ENCODE measurements around the gene SLC25A4. TPM values are rescaled to one million over a fixed set of nuclear protein-coding genes. Genes with fewer than 3 reads are reported as not detected.

Gene SLC25A4
- total RNA-seq, 3 donors from 2014 or later (not counting 1 experiment from before 2014, with no cell fraction given) = 5.6 to 8.2 (median 7.5) TPM

DNA sequence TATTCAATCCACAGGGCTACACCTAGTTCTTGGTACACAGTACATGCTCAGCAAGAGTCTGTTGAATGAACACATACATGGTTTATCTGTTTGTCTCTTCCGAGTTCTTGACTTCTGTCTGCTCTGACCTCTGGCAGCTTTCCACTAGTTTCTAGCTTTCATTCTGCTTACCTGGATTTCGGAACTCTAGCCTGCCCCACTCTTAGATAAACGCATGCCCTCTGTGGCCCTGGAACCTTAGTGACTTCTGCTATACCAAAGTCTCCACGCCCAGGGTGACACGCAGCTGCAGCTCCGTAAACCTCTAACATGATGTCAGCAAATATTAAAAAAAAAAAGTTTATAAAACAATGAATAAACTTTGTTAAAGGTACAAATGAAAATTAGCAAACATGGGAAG, 1.3 kb upstream of the SLC25A4 start:
- Histone ChIP-seq H3K36me3 (ENCODE audit: control insufficient read depth, insufficient read depth, low read length) (no peaks in the 10 kb centered on the region), H3K27ac (ENCODE audit: low read length) (no peak overlapping the region), H3K9me3 (ENCODE audit: control insufficient read depth, insufficient read depth, low read length) (no peaks in the 10 kb centered on the region), H3K4me1 (ENCODE audit: control insufficient read depth, insufficient read depth, low read length) (peaks cover 14% of the 10 kb centered on the region), H3K27me3 (ENCODE audit: control insufficient read depth, insufficient read depth, low read length) (peaks cover 6% of the 10 kb centered on the region), H3K4me3 (ENCODE audit: low read length) (no peak overlapping the region)
- no peak for ATAC-seq
- no peak for DNase-seq
- Mint-ChIP-seq H3K9me3 (no peaks in the 10 kb centered on the region), H3K27ac (no peak overlapping the region), H3K27me3 (ENCODE audit: low read depth in 2 of 2) (peaks cover 11 to 30% of the 10 kb centered on the region in 2 donors), H3K4me3 (peak overlapping the region; percentile 28), H3K4me1 (peaks cover 13 to 14% of the 10 kb centered on the region in 2 donors), H3K36me3 (no peaks in the 10 kb centered on the region)
- 96% methylated on average over 4 of the region's 6 CpGs for WGBS (ENCODE audit: insufficient coverage)
- TF ChIP-seq, protein P1, sequence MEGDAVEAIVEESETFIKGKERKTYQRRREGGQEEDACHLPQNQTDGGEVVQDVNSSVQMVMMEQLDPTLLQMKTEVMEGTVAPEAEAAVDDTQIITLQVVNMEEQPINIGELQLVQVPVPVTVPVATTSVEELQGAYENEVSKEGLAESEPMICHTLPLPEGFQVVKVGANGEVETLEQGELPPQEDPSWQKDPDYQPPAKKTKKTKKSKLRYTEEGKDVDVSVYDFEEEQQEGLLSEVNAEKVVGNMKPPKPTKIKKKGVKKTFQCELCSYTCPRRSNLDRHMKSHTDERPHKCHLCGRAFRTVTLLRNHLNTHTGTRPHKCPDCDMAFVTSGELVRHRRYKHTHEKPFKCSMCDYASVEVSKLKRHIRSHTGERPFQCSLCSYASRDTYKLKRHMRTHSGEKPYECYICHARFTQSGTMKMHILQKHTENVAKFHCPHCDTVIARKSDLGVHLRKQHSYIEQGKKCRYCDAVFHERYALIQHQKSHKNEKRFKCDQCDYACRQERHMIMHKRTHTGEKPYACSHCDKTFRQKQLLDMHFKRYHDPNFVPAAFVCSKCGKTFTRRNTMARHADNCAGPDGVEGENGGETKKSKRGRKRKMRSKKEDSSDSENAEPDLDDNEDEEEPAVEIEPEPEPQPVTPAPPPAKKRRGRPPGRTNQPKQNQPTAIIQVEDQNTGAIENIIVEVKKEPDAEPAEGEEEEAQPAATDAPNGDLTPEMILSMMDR (IDR thresholded peaks at IDR 0.05) = no peak
- intact Hi-C loops (cut with micrococcal nuclease) = loop anchor here (2.0 kb wide), 1 partner anchor 61 kb away; the partner anchor contains the start of gene CFAP97

DNA sequence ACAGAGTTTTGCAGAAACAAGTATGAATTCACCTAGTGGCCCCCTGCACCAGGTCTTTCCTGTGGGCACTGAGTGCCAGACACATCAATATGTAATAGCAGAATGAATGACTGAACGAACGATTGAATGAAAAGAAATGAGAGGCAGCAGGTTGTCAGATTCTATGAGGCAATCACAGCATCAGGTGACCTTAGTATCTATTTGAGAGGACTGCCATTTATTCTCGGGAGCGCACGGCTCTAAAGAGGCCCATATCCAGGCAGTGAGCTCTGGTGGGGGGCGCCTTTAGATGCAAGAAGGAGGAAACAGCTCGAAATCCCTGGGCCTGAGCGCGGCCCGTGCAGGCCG, 528 bp upstream of the SLC25A4 start:
- 11% methylated on average over 11 of the region's 11 CpGs for WGBS (ENCODE audit: insufficient coverage)
- H3K27me3 ChIP-seq (ENCODE audit: control insufficient read depth, insufficient read depth, low read length) = peaks cover 6% of the 10 kb centered on the region
- TF ChIP-seq, protein P1 (IDR thresholded peaks at IDR 0.05) = no peak

DNA sequence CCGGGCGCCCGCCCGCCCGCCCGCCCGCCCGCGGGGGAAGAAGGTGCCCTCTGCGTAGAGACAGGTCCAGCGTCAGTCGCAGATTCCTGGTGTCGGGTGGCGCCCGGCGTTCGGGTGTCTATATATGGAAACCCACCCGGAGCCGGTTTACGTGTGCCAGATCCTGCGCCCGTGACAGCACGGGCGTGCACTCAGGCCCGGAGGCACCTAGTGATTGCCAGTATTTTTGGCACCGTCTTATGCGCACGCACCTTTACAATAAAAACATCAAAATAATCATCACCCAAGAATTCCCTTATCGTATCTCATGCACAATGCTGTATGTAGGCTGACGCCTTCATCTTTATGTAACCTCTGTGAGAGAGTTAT, 519 bp downstream of the SLC25A4 start:
- ATAC-seq = no peak
- Histone ChIP-seq H3K4me1 (ENCODE audit: control insufficient read depth, insufficient read depth, low read length) (peaks cover 14% of the 10 kb centered on the region), H3K27ac (ENCODE audit: low read length) (no peak overlapping the region), H3K27me3 (ENCODE audit: control insufficient read depth, insufficient read depth, low read length) (peaks cover 6% of the 10 kb centered on the region), H3K4me3 (ENCODE audit: low read length) (peak overlapping the region; percentile 57), H3K36me3 (ENCODE audit: control insufficient read depth, insufficient read depth, low read length) (no peaks in the 10 kb centered on the region), H3K9me3 (ENCODE audit: control insufficient read depth, insufficient read depth, low read length) (no peaks in the 10 kb centered on the region)
- Mint-ChIP-seq H3K9me3 (no peaks in the 10 kb centered on the region), H3K4me3 (peak overlapping the region; percentile 92), H3K27ac (peak overlapping the region; percentile 63 to 76), H3K27me3 (ENCODE audit: low read depth in 2 of 2) (peaks cover 8 to 14% of the 10 kb centered on the region in 2 donors), H3K36me3 (no peaks in the 10 kb centered on the region), H3K4me1 (peaks cover 13 to 14% of the 10 kb centered on the region in 2 donors)
- WGBS (ENCODE audit: insufficient coverage) = under 1% methylated on average over 28 of the region's 30 CpGs
- DNase-seq = peak in 1 of 2 donors; percentile 56
- intact Hi-C loops (cut with micrococcal nuclease) = loop anchor here (2.0 kb wide), 1 partner anchor 59 kb away; the partner anchor contains the start of gene CFAP97
- TF ChIP-seq, protein P1 (IDR thresholded peaks at IDR 0.05) = no peak

More for the DNA sequence above, 528 bp upstream of the SLC25A4 start:
- DNase-seq = no peak
- intact Hi-C loops (cut with micrococcal nuclease) = loop anchor here (2.0 kb wide), 1 partner anchor 60 kb away; the partner anchor contains the start of gene CFAP97
- Histone ChIP-seq H3K9me3 (ENCODE audit: control insufficient read depth, insufficient read depth, low read length) (no peaks in the 10 kb centered on the region), H3K4me1 (ENCODE audit: control insufficient read depth, insufficient read depth, low read length) (peaks cover 14% of the 10 kb centered on the region), H3K4me3 (ENCODE audit: low read length) (peak overlapping the region; percentile 63), H3K36me3 (ENCODE audit: control insufficient read depth, insufficient read depth, low read length) (no peaks in the 10 kb centered on the region), H3K27ac (ENCODE audit: low read length) (peak overlapping the region; percentile 51)
- Mint-ChIP-seq H3K36me3 (no peaks in the 10 kb centered on the region), H3K27me3 (ENCODE audit: low read depth in 2 of 2) (peaks cover 11 to 24% of the 10 kb centered on the region in 2 donors), H3K4me3 (peak overlapping the region; percentile 92), H3K9me3 (no peaks in the 10 kb centered on the region), H3K4me1 (peaks cover 13 to 14% of the 10 kb centered on the region in 2 donors), H3K27ac (peak overlapping the region; percentile 65 to 76)
- peak; percentile 2 to 14 (median 10) for ATAC-seq

All from natural killer cell (primary cell).